HG03064 (cell line): ENCODE results near the gene SLC20A1.
A peak's percentile ranks its signal among the peaks of the same experiment; 100 is the strongest.

Source experiments
- ATAC-seq: cut with Tn5 transposase; IDR thresholded peaks from one replicate; pipeline ENCODE4 v1.9.1; 2021; ENCODE audit warnings: low read depth; ENCODE audit not compliant: unreplicated experiment

Gene SLC20A1

DNA sequence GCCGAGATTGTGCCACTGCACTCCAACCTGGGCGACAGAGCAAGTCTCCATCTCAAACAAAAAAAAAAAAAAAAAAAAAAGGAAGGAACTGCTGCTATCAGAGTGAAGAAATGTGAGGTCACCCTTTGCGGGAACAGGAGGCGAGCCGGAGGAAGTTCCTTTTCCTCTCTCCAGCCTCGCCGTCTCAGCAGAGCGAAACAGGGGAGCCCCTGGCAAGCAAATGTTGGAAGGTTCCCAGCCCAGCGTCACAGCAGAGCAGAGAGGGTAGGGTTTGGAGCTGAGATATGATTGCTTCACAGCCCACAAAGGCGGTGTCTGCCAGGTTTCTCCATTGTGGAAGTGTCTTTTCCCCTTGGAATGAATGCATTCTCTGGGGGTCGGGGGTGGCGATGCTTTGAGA lies 28.5 kb downstream of the SLC20A1 start:
- ATAC-seq = no peak

DNA sequence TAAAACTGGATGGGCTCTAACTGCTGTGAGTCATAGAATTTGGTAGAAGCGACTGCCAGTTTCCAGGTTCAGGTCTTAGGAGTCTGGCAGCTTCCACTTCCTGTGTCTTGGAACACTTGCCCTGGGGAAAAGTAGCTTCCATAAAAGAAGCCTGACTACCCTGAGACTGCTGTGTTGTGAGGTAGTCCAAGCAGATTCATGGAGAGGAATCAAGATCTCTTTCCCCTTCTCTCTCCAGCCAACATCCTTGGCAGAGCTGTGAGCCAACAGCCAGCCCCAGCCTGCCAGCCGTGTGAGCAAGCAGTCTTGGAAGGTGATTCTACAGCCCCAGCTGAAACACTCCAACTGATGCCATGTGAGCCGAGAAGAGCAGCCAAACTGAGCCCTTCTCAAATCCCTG lies 33.7 kb downstream of the SLC20A1 start:
- no peak for ATAC-seq

DNA sequence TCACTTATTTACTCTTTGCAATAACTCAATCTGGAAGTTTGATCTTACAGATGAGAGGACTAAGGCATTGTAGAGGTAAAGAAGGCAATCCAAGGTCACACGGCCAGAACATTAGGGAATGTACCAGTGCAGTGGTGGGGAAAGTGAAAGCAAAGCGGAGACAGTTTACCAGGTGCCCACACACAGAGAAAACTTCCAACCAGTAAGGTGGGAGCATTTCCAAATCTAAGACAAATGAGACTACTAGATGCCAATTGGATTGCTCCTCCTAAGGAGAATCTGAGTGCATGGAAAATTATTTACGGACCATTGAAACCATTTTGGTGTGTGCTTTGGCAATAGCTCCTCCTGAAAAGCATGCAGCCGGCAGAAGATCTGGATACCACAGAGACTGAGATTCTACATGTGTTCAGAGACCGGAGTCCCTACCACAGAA lies 34.9 kb downstream of the SLC20A1 start:
- ATAC-seq = no peak

DNA sequence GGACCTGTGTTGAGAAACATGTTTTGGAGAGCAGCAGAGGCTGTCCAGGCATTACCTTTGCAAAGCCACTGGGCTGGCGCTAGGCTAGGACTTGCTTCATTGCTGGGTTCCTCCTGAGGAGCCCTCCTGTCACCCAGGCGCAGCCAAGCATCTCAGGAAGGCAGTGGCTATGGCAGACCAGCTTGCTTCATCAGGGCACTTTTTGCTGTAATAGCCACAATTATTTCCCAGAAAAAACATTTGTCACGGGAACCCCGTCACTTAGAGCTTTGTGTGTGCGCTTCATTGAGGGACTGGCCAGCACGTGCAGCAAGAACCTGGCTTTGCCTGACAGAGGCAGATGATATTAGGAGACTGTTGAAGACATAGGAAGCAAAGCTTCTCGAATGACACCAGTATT lies 36.4 kb downstream of the SLC20A1 start:
- ATAC-seq = no peak

DNA sequence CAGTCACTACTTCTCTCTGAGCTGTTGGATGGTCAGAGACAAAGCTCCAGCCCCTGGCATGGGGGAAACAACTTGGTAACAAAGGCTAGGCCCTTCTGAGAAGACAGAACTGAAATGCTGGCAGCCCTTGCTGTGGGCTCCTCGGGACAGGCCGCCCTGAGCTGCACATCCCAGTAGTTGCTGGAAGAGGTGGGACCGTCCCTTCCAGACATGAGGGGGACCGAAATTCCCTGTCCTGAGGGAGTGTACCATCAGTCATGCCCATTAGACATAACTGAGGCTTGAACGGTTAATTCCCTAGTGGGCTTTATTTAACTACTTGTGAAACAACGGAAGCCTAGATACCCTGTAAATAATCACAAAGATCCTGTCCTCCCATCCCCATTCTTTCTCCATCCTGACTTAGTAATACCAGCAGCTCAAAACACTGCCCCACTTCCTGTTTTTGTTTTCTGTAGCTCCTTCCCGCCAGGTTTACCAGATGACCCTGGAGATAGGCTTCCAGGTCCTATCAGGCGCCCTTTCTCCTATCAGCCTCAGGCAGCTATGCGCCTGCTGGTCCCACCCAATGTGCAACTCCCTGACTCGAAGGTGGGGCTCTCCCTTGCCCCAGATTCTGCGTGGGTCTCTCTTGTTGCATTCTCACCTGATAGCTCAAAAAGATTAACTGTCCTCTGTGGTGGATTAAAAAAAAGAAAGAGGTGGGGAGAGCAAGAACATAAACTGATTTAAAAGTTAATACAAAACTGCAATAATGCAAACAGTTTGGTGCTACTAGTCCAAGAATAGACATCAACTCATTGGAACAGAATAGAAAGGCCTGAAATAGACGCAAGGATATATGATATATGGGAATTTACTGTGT lies 38.0 kb downstream of the SLC20A1 start:
- no peak for ATAC-seq

DNA sequence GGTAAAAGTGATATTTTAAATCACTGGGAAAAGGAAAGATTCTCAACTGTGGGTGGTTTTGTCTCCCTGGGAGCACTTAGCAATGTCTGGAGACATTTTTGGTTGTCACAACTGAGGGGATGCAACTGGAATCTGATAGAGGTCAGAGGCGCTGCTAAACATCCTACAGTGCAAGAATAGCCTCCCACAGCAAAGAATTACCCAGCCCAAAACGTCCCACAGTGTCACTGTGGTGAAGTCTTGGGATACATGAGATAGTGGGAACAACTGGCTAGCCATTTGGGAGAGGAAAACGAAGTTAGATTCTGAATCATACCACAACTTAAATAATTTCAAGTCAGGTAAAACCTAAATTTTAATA lies 38.7 kb downstream of the SLC20A1 start:
- no peak for ATAC-seq

DNA sequence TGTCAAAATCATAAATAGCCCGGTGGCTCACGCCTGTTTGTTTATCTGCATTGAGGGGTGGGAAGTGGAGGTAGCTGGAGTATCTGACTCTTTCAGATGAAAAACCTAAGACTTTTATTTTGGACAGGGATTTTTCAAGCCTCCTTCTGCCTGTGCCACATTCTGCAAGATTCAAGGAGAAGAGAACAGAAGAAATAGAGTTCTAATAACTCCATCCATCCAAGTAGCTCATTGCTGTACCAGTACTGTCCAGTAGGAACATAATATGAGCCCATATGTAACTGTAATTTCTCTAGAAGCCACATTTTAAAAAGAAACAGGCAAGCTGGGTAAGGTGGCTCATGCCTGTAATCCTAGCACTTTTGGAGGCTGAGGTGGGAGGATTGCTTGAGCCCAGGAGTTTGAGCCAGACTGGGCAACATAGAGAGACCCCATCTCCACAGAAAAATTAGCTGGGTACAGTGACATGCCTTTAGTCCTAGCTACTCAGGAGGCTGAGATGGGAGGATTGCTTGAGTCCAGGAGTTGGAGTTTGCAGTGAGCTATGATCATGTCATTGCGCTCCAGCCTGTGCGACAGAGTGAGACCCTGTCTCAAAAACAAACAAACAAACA lies 39.6 kb downstream of the SLC20A1 start:
- no peak for ATAC-seq

DNA sequence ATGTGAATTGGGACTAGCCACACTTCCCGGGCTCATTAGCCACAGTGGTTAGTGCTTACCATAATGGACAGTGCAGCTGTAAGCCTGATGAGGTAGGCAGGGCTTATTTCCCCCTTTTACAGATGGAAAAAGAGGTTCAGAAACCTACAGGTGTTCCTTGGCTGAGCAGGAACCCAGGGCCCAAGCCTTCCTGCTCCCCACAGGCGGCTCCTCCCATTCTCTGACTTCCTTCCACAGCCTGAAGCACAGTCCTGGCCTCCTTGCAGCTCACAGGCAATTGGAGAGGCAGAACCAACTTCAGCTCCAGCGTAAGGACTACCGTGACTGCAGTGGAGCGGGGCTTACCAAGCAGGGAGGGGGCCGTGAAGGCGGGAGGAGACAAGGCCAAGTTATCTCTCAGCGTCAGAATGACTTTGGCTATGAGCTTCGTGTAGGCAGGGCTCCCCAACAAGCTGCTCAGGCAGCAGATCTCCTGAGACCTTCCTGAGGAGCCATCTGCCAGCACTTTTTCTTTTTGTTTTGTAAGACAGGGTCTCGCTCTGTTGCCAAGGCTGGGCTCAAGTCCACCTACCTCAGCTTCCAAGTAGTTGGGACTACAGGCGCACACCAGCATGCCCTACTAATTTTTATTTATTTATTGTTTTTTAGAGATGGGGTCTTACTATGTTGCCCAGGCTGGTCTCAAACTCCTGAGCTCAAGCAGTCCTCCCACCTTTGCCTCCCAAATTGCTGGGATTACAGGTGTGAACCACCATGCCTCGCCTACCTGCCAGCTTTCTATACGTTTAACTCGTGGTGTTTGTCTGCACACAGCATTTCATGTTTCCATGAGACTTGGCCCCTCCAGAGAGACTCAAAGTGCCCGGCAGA lies 40.8 kb downstream of the SLC20A1 start:
- ATAC-seq = no peak

DNA sequence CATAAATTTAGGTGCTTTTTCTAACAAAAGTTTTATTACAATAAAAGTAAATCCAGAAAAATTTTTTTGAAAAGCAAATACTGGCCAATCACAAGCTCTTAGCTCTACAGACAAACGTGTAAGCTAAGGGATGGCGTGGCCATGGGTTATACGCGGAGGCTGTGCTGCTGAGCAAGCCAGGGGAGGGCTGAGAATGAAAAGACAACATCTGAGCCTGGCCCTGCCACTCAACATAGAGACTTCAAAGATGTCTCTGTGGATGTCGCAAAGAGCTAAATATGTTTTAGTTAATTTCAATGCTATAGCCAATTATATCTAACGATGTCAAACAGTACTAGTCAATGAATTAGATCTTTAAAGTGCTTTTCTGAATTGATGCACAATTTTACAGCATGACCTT lies 41.8 kb downstream of the SLC20A1 start:
- no peak for ATAC-seq

DNA sequence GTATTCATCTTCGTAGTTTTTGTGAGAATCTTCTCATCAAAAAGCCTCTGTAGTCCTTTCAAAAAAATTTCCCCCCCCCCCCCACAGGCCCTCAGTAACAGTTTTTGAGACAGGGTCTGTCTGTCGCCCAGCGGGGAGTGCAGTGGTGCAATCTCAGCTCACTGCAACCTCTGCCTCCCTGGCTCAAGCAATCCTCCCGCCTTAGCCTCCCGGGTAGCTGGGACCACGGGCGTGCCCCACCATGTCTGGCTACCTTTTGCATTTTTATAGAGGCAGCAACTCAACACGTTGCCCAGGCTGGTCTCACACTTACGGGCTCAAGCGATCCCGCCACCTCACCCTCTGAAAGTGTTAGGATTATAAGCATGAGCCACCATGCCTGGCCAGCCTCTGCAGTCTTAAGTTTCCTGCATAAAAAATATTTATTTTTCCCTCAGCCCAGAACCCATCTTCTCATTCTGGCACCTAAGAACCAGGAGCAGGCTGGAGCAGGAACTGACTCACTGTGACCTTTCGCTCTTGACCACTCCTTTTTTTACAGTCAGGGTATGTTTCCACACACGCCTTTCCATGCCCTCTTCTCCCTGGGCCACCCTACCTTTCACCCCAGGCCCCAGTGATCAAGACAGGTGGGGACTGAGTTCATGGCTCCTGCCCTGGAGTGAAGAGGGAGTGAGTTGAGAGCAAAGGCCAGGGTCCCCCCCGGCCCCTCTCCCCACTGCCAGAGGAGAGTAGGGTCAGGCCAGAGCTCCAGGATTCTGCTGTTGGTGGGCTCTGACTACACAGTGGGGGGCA lies 42.5 kb downstream of the SLC20A1 start:
- no peak for ATAC-seq

DNA sequence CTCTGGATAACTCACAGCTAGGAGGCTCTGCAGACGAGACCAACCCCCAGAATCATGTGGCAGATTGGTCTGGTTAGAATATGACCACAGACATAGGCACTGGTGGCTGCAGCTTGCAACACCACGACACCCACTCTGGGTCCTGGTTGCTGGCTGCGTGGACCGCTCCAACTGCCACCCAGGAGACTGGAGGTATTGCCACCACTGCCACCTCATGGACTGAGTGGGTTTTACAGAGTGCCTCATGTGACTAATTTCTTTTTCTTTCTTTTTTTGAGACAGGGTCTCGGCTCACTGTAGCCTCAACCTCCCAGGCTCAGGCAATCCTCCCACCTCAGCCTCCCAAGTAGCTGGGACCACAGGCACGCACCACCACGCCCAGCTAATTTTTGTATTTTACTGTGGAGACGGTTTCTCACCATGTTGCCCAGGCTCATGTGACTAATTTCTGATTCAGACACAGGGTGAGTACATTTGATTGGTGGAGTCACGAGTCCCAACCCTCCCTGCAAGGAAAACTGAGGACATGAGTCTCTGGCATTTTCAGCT lies 45.2 kb downstream of the SLC20A1 start:
- ATAC-seq = no peak

DNA sequence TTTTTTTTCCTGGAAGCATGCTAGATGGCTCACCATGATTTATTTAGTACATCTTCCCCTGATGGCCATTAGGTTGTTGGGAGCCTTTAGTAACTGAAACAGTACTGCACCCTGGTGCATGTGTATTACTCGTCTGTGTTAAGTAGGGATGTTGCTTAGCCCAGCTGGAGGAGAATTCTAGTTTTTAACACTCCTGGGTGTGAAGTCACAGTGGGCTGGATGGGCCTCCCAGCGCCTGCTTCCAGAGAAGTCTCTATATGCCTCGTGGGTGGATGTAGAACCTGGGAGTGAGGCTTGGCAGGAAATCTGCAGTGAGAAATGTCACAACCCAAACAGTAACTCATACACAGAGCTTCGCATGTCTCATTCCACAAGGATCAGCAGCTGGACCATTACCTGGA lies 46.1 kb downstream of the SLC20A1 start:
- no peak for ATAC-seq

DNA sequence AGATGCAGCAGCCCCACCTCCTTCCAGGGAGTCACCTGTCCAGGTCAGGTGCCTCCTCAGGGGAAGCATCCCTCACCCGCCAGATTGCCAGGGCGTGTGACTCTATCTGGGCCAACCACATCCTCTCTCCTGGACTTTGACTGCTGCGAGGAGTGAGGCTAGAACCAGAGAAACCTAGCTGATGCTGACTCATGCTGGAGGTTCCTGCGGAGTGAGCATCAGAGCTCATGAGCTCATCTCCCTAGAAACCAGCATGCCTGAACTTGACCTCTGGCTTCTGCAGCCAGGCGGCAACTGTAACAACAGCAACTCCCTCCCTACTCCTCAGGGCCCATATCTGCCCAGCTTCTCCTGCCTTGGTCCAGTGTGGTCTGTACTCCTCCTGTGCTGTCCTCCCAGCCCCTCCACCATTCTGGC lies 46.8 kb downstream of the SLC20A1 start:
- ATAC-seq = peak; percentile 80

DNA sequence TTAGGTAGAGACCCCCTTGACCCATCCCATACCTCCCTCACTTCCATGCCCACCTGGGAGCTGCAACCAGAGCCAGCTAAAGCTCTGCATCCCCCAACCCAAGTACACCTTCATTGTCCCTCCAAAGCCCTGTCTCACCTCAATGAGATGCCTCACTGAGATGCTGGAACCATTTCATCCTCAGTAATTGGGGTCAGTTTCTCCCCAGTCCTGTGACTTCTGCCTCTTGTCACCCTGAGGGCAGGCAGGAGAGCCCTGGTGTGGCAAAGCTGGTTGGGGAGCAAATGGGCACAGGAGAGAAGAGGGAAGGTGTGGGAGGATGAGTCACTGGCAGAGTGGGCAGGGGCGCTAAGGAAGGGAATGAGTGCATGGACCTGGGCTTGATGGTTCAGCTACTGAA lies 47.2 kb downstream of the SLC20A1 start:
- ATAC-seq = no peak

DNA sequence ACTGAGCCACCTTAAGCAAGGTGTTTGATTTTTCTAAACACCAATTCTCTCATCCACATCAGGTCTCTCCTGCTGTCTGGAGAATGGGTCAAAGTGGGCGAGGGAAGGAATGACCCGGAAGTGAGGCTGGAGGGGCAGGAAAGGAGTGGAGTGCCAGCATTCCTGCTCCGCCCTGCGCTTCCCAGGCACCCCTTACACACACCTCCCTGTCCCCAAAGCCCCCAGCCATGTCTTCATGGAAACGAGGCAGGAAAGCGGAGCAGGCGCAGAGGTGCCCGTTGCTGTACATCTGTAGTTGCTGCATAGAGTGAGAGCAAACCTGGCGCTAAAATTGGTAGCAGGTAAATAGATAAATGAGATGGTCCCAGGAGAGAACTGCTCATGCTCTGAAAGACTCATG lies 47.9 kb downstream of the SLC20A1 start:
- ATAC-seq = no peak

DNA sequence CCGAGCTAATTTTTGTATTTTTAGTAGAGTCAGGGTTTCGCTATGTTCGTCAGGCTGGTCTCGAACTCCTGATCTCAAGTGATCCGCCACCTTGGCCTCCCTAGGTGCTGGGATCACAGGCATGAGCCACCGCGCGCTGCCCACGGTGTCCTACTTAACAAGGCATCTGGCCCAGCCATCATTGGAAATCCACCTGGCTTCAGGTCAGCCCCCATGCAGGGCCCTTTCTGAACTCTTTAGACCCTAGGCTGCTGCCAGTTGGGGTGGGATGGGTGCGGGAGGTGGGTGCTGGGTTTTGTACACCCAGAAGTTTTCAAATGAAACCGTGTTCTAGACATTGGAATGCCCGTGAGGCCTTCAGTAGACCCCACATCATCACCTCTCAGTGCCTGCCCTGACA lies 48.4 kb downstream of the SLC20A1 start:
- ATAC-seq = no peak

DNA sequence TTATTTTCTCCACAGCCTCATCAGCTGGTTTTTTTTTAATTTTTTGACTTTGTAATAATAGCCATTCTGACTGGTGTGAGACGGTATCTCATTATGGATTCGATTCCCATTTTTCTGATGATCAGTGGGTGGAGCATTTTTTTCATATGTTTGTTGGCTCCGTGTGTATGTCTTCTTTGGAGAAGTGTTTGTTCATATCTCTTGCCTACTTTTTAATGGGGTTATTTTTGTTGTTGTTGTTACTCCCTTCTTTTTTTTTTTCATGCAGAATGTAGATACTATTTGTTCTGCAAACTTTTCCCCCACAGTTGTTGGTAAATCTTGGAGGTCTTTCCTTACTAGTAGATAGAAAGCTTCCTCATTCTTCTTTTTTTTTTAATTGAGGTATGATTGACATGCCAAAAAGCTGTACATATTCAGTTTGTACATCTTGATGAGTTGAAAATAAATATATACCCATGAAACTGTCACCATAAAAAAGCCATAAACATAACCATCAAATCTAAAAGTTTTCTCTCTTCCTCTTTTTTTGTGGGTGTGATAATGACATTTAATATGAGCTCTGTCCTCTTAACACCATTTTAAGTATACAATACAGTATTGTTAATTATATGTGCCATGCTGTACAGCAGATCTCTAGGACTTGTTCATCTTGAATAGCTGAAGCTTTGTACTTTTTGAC lies 53.2 kb downstream of the SLC20A1 start:
- no peak for ATAC-seq

DNA sequence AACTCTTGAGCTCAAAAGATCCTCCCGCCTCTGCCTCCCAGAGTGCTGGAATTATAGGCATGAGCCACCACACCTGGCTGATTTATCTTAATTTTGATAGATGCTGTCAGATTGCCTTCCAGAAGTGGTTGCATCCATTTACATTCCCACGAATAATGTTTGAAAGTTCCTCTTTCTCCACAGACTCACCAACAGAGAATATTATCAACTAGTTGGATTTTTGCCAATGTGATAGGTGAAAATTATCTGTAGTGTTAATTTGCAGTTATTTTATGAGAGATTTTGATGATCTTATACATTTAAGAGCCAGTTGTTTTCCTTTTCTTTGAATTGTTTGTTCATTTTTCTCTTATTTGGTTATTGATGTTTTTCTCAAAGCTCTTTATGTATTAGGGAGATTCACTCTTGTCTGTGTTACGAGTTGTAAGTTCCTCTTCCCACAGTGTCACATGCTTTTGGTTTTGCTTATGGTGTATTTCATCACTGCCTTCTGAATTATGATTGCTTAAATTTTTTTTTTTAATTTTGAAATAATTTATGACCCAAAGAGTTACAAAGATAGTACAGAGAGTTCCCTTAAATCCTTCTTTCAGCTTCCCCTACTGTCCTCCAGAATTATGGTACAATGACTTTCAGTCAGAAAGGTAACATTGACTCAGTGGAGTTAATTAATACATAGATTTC lies 54.4 kb downstream of the SLC20A1 start:
- ATAC-seq = no peak

DNA sequence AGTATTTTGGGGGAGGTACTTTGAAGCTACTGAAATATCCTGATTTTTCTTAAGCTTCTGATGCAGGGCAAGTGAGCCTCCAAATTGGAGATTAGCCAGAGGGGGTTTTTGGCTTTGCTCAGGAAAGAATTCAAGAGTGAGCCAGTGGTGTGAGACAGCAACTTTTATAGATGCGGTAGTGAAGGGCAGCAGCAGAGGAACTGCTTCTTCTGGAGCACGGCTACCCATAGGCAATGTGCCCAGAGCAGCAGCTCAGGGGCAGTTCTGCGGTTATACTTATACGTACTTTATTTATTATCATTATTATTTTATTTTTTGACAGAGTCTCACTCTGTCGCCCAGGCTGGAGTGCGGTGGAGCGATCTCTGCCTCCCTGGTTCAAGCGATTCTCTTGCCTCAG lies 55.3 kb downstream of the SLC20A1 start:
- no peak for ATAC-seq
